HG03060 (cell line): ENCODE data around the gene SAMD4B.
A peak's percentile ranks its signal among the peaks of the same experiment; 100 is the strongest.

Source experiments
- ATAC-seq: cut with Tn5 transposase; IDR thresholded peaks from one replicate; pipeline ENCODE4 v1.9.1; 2021; ENCODE audit warnings: low read depth, moderate number of reproducible peaks; ENCODE audit not compliant: unreplicated experiment

Gene SAMD4B

GRCh38 chr19:39420769-39421168 lies 78.5 kb downstream of the SAMD4B start:
- no peak for ATAC-seq

- ATAC-seq = no peak
Observed at GRCh38 chr19:39422020-39422419, 79.8 kb downstream of the SAMD4B start.

GRCh38 chr19:39423258-39424086 lies 81.3 kb downstream of the SAMD4B start:
- ATAC-seq = no peak

GRCh38 chr19:39424934-39425333 lies 82.7 kb downstream of the SAMD4B start:
- ATAC-seq = no peak

- ATAC-seq = no peak
Observed at GRCh38 chr19:39425744-39426143, 83.5 kb downstream of the SAMD4B start.

GRCh38 chr19:39426170-39426569 lies 83.9 kb downstream of the SAMD4B start:
- ATAC-seq = no peak

GRCh38 chr19:39427707-39428106 lies 85.5 kb downstream of the SAMD4B start:
- no peak for ATAC-seq

GRCh38 chr19:39428283-39429112 lies 86.3 kb downstream of the SAMD4B start:
- no peak for ATAC-seq

- peak; percentile 43 for ATAC-seq
Observed at GRCh38 chr19:39430675-39431593, 88.7 kb downstream of the SAMD4B start.

GRCh38 chr19:39432677-39433025 lies 90.4 kb downstream of the SAMD4B start:
- ATAC-seq = no peak

- ATAC-seq = no peak
Observed at GRCh38 chr19:39433480-39434079, 91.4 kb downstream of the SAMD4B start.

GRCh38 chr19:39434123-39435076 lies 92.2 kb downstream of the SAMD4B start:
- ATAC-seq = no peak
